WTC11 (cell line): ENCODE measurements around the gene DISP2. TPM values are rescaled to one million over a fixed set of nuclear protein-coding genes. Genes with fewer than 3 reads are reported as not detected.

ENCODE experiments used
- AFF4 ChIP-seq: sonication (generic); formaldehyde crosslinking; IDR thresholded peaks from 2 replicates; pipeline ENCODE4 v1.8.1; 2023; ENCODE audit warnings: mild to moderate bottlenecking, missing genetic modification reagents, borderline replicate concordance
- ATF2 ChIP-seq: sonication (generic); formaldehyde crosslinking; IDR thresholded peaks from 2 replicates; pipeline ENCODE4 v1.8.1; 2022; ENCODE audit warnings: low read depth, missing genetic modification reagents, borderline replicate concordance
- CBFB ChIP-seq: sonication (generic); formaldehyde crosslinking; IDR thresholded peaks from 2 replicates; pipeline ENCODE4 v1.8.1; 2022; ENCODE audit warnings: mild to moderate bottlenecking, low read depth, missing genetic modification reagents
- E2F5 ChIP-seq: sonication (generic); formaldehyde crosslinking; IDR thresholded peaks from 2 replicates; pipeline ENCODE4 v1.8.1; 2022; ENCODE audit warnings: mild to moderate bottlenecking, moderate library complexity, missing genetic modification reagents
- ESRRA ChIP-seq: sonication (generic); formaldehyde crosslinking; IDR thresholded peaks from 2 replicates; pipeline ENCODE4 v1.8.1; 2022; ENCODE audit warnings: mild to moderate bottlenecking, missing genetic modification reagents, borderline replicate concordance
- FOXP1 ChIP-seq: sonication (generic); formaldehyde crosslinking; IDR thresholded peaks from 2 replicates; pipeline ENCODE4 v1.8.0; 2022; ENCODE audit warnings: missing genetic modification reagents, mild to moderate bottlenecking, moderate library complexity, borderline replicate concordance
- GRHL2 ChIP-seq: fragments of 250-450 bp; sonication (Bioruptor Pico); IDR thresholded peaks from 2 replicates; pipeline ENCODE4 v1.8.0; 2022; ENCODE audit warnings: mild to moderate bottlenecking, moderate library complexity; ENCODE audit not compliant: insufficient replicate concordance, severe bottlenecking
- JAZF1 ChIP-seq: fragments of 250-450 bp; sonication (Bioruptor Pico); IDR thresholded peaks from 2 replicates; pipeline ENCODE4 v1.9.0; 2021; ENCODE audit warnings: moderate library complexity, mild to moderate bottlenecking, inconsistent platforms
- NFATC4 ChIP-seq: fragments of 250-450 bp; sonication (Bioruptor Pico); IDR thresholded peaks from 2 replicates; pipeline ENCODE4 v1.9.0; 2021; ENCODE audit warnings: mild to moderate bottlenecking
- PRDM15 ChIP-seq: sonication (generic); formaldehyde crosslinking; IDR thresholded peaks from 2 replicates; pipeline ENCODE4 v1.8.0; 2022; ENCODE audit warnings: missing genetic modification reagents
- RORB ChIP-seq: fragments of 250-450 bp; sonication (Bioruptor Pico); IDR thresholded peaks from 2 replicates; pipeline ENCODE4 v1.9.0; 2021; ENCODE audit warnings: mild to moderate bottlenecking
- SOX15 ChIP-seq: fragments of 250-450 bp; sonication (Bioruptor Pico); IDR thresholded peaks from 2 replicates; pipeline ENCODE4 v1.9.0; 2021; ENCODE audit warnings: mild to moderate bottlenecking
- SP1 ChIP-seq: sonication (generic); formaldehyde crosslinking; conservative IDR thresholded peaks from 2 replicates; pipeline ENCODE4 v1.8.1; 2022; ENCODE audit warnings: missing genetic modification reagents
- TP53 ChIP-seq: sonication (generic); formaldehyde crosslinking; IDR thresholded peaks from 2 replicates; pipeline ENCODE4 v1.8.1; 2023; ENCODE audit warnings: mild to moderate bottlenecking, missing genetic modification reagents
- ZBTB21 ChIP-seq: sonication (generic); formaldehyde crosslinking; IDR thresholded peaks from 2 replicates; pipeline ENCODE4 v1.8.1; 2023; ENCODE audit warnings: mild to moderate bottlenecking, missing genetic modification reagents, borderline replicate concordance
- ZBTB43 ChIP-seq: sonication (generic); formaldehyde crosslinking; IDR thresholded peaks from 2 replicates; pipeline ENCODE4 v1.8.1; 2023; ENCODE audit warnings: mild to moderate bottlenecking, missing genetic modification reagents
- ZNF121 ChIP-seq: sonication (generic); formaldehyde crosslinking; IDR thresholded peaks from 2 replicates; pipeline ENCODE4 v1.8.0; 2023; ENCODE audit warnings: missing genetic modification reagents
- ZNF425 ChIP-seq: fragments of 250-450 bp; sonication (Bioruptor Pico); conservative IDR thresholded peaks from 2 replicates; pipeline ENCODE4 v1.9.0; 2021; ENCODE audit warnings: mild to moderate bottlenecking
- ZNF532 ChIP-seq: fragments of 250-450 bp; sonication (Bioruptor Pico); IDR thresholded peaks from 2 replicates; pipeline ENCODE4 v1.9.0; 2021; ENCODE audit warnings: mild to moderate bottlenecking, borderline replicate concordance
- total RNA-seq: library from RNA; stranded (reverse); gene quantifications from 3 replicates; pipeline ENCODE4 v1.2.3, GENCODE V29; 2021

DISP2 gene
- total RNA-seq, 1 experiment from 2014 or later = 3.5 TPM

- TF ChIP-seq CBFB (CRISPR knock-in tag) (peak; percentile 32; the same call in 1 of the 2 replicates), SOX15 (CRISPR knock-in tag) (no peak), ZNF532 (CRISPR knock-in tag) (no peak), ZNF121 (CRISPR knock-in tag) (no peak), GRHL2 (CRISPR knock-in tag) (no peak), RORB (CRISPR knock-in tag) (no peak), ZNF425 (CRISPR knock-in tag) (no peak), FOXP1 (CRISPR knock-in tag) (peak; percentile 97), ZBTB21 (no peak), ZBTB43 (peak; percentile 93; the same call in 1 of the 2 replicates), ATF2 (CRISPR knock-in tag) (no peak), NFATC4 (CRISPR knock-in tag) (no peak), PRDM15 (no peak), E2F5 (CRISPR knock-in tag) (no peak), ESRRA (CRISPR knock-in tag) (no peak), SP1 (peak; percentile 89), JAZF1 (CRISPR knock-in tag) (no peak), AFF4 (CRISPR knock-in tag) (0 out of 2 replicates have a peak, but pooled peaks have one; percentile 33), TP53 (CRISPR knock-in tag) (no peak)
Observed at GRCh38 chr15:40405501-40406381, 47.7 kb downstream of the DISP2 start, which contains the start of gene IVD (continued).
